ENCODE data around the gene RUFY4.

RUFY4 gene

DNA sequence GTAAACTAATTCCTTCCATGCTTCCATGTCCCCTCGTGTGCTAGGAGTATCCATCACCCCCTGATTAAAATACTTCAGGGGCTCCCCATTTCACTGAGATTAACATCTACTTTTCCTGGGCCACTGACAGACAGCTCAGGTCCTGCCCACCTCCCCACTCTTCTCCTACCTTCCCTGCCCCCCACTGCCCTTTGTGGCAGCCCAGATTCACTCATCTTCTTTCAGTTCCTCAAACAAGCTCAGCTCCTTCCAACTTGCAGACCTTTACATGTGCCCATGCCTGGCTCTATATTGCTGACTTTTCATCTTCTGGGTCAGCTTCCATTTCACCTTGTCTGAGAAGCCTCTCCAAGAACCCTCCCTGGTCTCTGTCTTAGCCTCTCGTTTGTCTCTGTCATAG is 12.0 kb downstream of the RUFY4 start:
- TF ChIP-seq, protein P1, sequence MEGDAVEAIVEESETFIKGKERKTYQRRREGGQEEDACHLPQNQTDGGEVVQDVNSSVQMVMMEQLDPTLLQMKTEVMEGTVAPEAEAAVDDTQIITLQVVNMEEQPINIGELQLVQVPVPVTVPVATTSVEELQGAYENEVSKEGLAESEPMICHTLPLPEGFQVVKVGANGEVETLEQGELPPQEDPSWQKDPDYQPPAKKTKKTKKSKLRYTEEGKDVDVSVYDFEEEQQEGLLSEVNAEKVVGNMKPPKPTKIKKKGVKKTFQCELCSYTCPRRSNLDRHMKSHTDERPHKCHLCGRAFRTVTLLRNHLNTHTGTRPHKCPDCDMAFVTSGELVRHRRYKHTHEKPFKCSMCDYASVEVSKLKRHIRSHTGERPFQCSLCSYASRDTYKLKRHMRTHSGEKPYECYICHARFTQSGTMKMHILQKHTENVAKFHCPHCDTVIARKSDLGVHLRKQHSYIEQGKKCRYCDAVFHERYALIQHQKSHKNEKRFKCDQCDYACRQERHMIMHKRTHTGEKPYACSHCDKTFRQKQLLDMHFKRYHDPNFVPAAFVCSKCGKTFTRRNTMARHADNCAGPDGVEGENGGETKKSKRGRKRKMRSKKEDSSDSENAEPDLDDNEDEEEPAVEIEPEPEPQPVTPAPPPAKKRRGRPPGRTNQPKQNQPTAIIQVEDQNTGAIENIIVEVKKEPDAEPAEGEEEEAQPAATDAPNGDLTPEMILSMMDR (IDR thresholded peaks at IDR 0.05; ENCODE audit: borderline replicate concordance, extremely low read depth, low read length, poor library complexity, severe bottlenecking) = no peak
- H2AFZ ChIP-seq (ENCODE audit: low read depth, low read length) = no peak overlapping the region
- no peak overlapping the region for H3K4me3 ChIP-seq (ENCODE audit: low read depth in 1 of 2, low read length in 2 of 2)
- no peaks in the 10 kb centered on the region for H4K20me1 ChIP-seq (ENCODE audit: insufficient read depth, low read length)
- H3K79me2 ChIP-seq (ENCODE audit: insufficient read depth, low read length) = no peaks in the 10 kb centered on the region
- no peak overlapping the region for H3K4me2 ChIP-seq (ENCODE audit: insufficient read depth, low read length)
- no peak overlapping the region for H3K9ac ChIP-seq (ENCODE audit: low read depth, low read length)
- H3K4me1 ChIP-seq (ENCODE audit: insufficient read depth, low read length) = no peaks in the 10 kb centered on the region
- no peaks in the 10 kb centered on the region for H3K27me3 ChIP-seq (ENCODE audit: insufficient read depth, low read length, poor library complexity)
- H3K36me3 ChIP-seq (ENCODE audit: insufficient read depth, low read length) = no peaks in the 10 kb centered on the region
- no peaks in the 10 kb centered on the region for H3K9me3 ChIP-seq (ENCODE audit: insufficient read depth, low read length, severe bottlenecking)
- no peak for ATAC-seq (ENCODE audit: insufficient read depth, low read depth)
- DNase-seq = no peak
- no peak overlapping the region for H3K27ac ChIP-seq (ENCODE audit: low read length)

DNA sequence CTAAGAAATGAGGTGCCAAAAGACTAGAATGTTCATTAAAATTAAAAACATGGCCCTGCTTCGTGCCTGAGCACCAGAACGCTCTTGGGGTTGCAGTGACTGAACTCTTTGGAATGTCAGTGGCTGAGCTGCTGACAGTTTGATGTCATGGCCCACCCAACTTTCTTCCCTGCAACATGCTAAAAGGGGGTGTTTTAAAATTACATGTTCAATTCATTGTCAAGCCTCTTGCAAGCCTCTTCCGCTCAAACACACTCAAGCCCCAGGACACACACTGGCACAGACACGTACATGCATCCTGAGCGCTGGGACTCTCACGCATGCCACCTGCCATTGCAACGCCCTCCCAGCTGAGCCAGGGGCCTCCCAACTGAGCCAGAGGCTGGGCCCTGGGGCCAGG is 12.6 kb downstream of the RUFY4 start:
- Histone ChIP-seq H3K4me1 (ENCODE audit: insufficient read depth, low read length) (no peaks in the 10 kb centered on the region), H3K79me2 (ENCODE audit: insufficient read depth, low read length) (no peaks in the 10 kb centered on the region), H2AFZ (ENCODE audit: low read depth, low read length) (no peak overlapping the region), H3K4me2 (ENCODE audit: insufficient read depth, low read length) (no peak overlapping the region), H3K27me3 (ENCODE audit: insufficient read depth, low read length, poor library complexity) (no peaks in the 10 kb centered on the region), H4K20me1 (ENCODE audit: insufficient read depth, low read length) (no peaks in the 10 kb centered on the region), H3K27ac (ENCODE audit: low read length) (no peak overlapping the region), H3K36me3 (ENCODE audit: insufficient read depth, low read length) (no peaks in the 10 kb centered on the region), H3K4me3 (ENCODE audit: low read depth in 1 of 2, low read length in 2 of 2) (no peak overlapping the region), H3K9ac (ENCODE audit: low read depth, low read length) (no peak overlapping the region), H3K9me3 (ENCODE audit: insufficient read depth, low read length, severe bottlenecking) (peaks cover 5% of the 10 kb centered on the region)
- no peak for DNase-seq
- TF ChIP-seq, protein P1 (IDR thresholded peaks at IDR 0.05; ENCODE audit: borderline replicate concordance, extremely low read depth, low read length, poor library complexity, severe bottlenecking) = no peak
- TF ChIP-seq EZH2 (IDR thresholded peaks at IDR 0.05; ENCODE audit: borderline replicate concordance, low read depth, low read length, severe bottlenecking) = no peak
- ATAC-seq (ENCODE audit: insufficient read depth, low read depth) = no peak

DNA sequence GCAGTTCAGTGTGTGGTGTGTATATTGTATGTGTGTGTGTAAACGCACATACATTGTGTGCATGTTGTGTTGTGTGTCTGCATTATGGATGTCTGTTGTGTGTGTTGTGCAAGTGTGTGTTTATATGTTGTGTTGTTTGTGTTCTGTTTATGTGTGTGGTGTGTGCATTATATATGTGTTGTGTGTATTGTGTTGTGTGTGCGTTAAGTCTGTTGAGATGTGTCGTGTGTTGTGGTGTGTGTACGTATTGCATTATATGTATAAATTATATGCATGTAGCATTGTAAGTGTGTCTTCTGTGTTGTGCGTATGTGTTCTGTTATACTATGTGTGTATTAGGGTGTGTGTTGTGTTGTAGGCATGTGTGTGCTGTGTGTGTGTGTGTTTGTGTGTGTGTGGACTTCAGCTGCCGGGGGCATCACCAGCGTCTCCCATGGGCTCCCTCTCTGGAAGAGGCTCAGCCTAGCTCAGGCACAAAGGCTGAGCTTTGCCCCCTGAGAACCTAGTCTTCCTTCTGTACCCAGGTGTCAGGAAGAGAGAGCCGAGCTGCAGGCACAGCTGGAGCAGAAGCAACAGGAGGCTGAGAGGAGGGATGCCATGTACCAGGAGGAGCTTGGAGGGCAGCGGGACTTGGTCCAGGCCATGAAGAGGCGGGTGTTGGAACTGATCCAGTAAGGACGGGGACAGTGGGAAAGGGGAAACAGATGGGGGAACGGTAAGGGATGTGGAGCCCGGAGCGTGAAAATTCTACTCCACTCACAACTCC is 13.7 kb downstream of the RUFY4 start:
- no peaks in the 10 kb centered on the region for H3K36me3 ChIP-seq (ENCODE audit: insufficient read depth, low read length)
- no peaks in the 10 kb centered on the region for H4K20me1 ChIP-seq (ENCODE audit: insufficient read depth, low read length)
- H3K9ac ChIP-seq (ENCODE audit: low read depth, low read length) = no peak overlapping the region
- TF ChIP-seq EZH2 (IDR thresholded peaks at IDR 0.05; ENCODE audit: borderline replicate concordance, low read depth, low read length, severe bottlenecking) = no peak
- TF ChIP-seq, protein P1 (IDR thresholded peaks at IDR 0.05; ENCODE audit: borderline replicate concordance, extremely low read depth, low read length, poor library complexity, severe bottlenecking) = no peak
- DNase-seq = no peak
- H3K79me2 ChIP-seq (ENCODE audit: insufficient read depth, low read length) = no peaks in the 10 kb centered on the region
- H3K27ac ChIP-seq (ENCODE audit: low read length) = no peak overlapping the region
- ATAC-seq (ENCODE audit: insufficient read depth, low read depth) = no peak
- H3K4me3 ChIP-seq (ENCODE audit: low read depth in 1 of 2, low read length in 2 of 2) = no peak overlapping the region
- H3K4me1 ChIP-seq (ENCODE audit: insufficient read depth, low read length) = no peaks in the 10 kb centered on the region
- peaks cover 7% of the 10 kb centered on the region for H3K9me3 ChIP-seq (ENCODE audit: insufficient read depth, low read length, severe bottlenecking)
- H3K4me2 ChIP-seq (ENCODE audit: insufficient read depth, low read length) = no peak overlapping the region
- H3K27me3 ChIP-seq (ENCODE audit: insufficient read depth, low read length, poor library complexity) = no peaks in the 10 kb centered on the region
- H2AFZ ChIP-seq (ENCODE audit: low read depth, low read length) = no peak overlapping the region

All from DND-41 (cell line).